HepG2 (cell line): ENCODE results near the gene OST4. TPM values are rescaled to one million over a fixed set of nuclear protein-coding genes. Genes with fewer than 3 reads are reported as not detected.

Experiments used
- ATAC-seq: fragments of 200-7000 bp; cut with Tn5 transposase; 3 replicates; pipeline ENCODE4 v1.9.1; 2020; ENCODE audit warnings: mild to moderate bottlenecking, moderate library complexity
- BruUV-seq: library from RNA; stranded (reverse); fragments of 400-500 nt; replicated peaks from 2 replicates; lab custom pipeline; 2021; lab: Mats Ljungman, UMichigan
- CTCF ChIA-PET: fragments of 300-600 bp; formaldehyde crosslinking; extraction: SDS; loops from one replicate; lab custom pipeline; 2021; ENCODE audit warnings: low total read pairs, inconsistent platforms, low intra/inter-chr PET ratio; lab: Yijun Ruan, JAX
- POLR2A ChIA-PET: fragments of 350-600 bp; sonication (Branson Sonifier 250); formaldehyde crosslinking; loops from one replicate; lab custom pipeline; 2020; ENCODE audit warnings: antibody characterized with exemption, inconsistent platforms; lab: Yijun Ruan, JAX
- DNase-seq: peaks from one replicate; pipeline ENCODE4 v3.0.0-alpha.2; 2015; ENCODE audit warnings: low spot score
- FAIRE-seq: peaks from 3 replicates; lab custom pipeline; 2011; peaks lifted over from hg19 to GRCh38; lab: Jason Lieb, UNC
- H2AFZ ChIP-seq: one replicate; pipeline ENCODE4 v1.6.1; 2011; ENCODE audit warnings: low read length, inconsistent platforms
- H3K27ac ChIP-seq: fragments of 300-600 bp; 3 replicates; pipeline ENCODE4 v1.8.0; 2011; ENCODE audit warnings: mixed run types, mild to moderate bottlenecking, mixed read lengths, low read length, inconsistent platforms; ENCODE audit not compliant: insufficient read depth; ENCODE audit errors: extremely low read length
- H3K27me3 ChIP-seq, 2 experiments: fragments of 200-600 bp in 1 of 2; 2 replicates in 1 of 2; 3 replicates in 1 of 2; pipeline versions ENCODE4 v1.6.0 to v1.8.0; 2011; ENCODE audit warnings: low read length in 2 of 2, mild to moderate bottlenecking in 2 of 2, moderate library complexity in 2 of 2, inconsistent platforms in 1 of 2; ENCODE audit not compliant: insufficient read depth in 2 of 2, control insufficient read depth in 1 of 2
- H3K36me3 ChIP-seq, 2 experiments: fragments of 200-600 bp in 1 of 2; replicated peaks in 1 of 2; 2 replicates in 1 of 2; 3 replicates in 1 of 2; pipeline versions ENCODE4 v1.5.1 to v1.8.0; 2011; ENCODE audit warnings: low read length in 2 of 2, inconsistent platforms in 1 of 2; ENCODE audit not compliant: insufficient read depth in 2 of 2, control insufficient read depth in 1 of 2
- H3K4me1 ChIP-seq: 2 replicates; pipeline ENCODE4 v1.5.1; 2012; ENCODE audit warnings: low read length, inconsistent platforms; ENCODE audit not compliant: insufficient read depth
- H3K4me2 ChIP-seq: 2 replicates; pipeline ENCODE4 v1.6.0; 2011; ENCODE audit warnings: low read depth, low read length, inconsistent platforms
- H3K4me3 ChIP-seq, 3 experiments: fragments of 200-600 bp in 1 of 3; sonication (generic), shearing (Covaris generic) in 1 of 3; replicated peaks in 1 of 3; 2 replicates each; pipeline ENCODE4 v1.5.1; 2011 to 2016; ENCODE audit warnings: low read length in 3 of 3, inconsistent platforms in 2 of 3, low read depth in 2 of 3, mild to moderate bottlenecking in 2 of 3, control low read depth in 1 of 3, mixed read lengths in 1 of 3; ENCODE audit not compliant: insufficient read depth in 1 of 3
- H3K79me2 ChIP-seq: one replicate; pipeline ENCODE4 v1.6.1; 2011; ENCODE audit warnings: low read length, inconsistent platforms; ENCODE audit not compliant: insufficient read depth
- H3K9ac ChIP-seq: 2 replicates; pipeline ENCODE4 v1.6.0; 2011; ENCODE audit warnings: mild to moderate bottlenecking, low read depth, low read length, inconsistent platforms; ENCODE audit not compliant: insufficient read depth
- H3K9me3 ChIP-seq: 2 replicates; pipeline ENCODE4 v1.5.1; 2012; ENCODE audit warnings: mild to moderate bottlenecking, low read length
- H4K20me1 ChIP-seq: 2 replicates; pipeline ENCODE4 v1.6.0; 2011; ENCODE audit warnings: inconsistent platforms, mild to moderate bottlenecking, low read length, moderate library complexity; ENCODE audit not compliant: insufficient read depth
- AKAP8 ChIP-seq: sonication (generic); formaldehyde crosslinking; IDR thresholded peaks from 2 replicates; pipeline ENCODE4 v1.5.1; 2020; ENCODE audit warnings: mild to moderate bottlenecking, missing genetic modification reagents
- ETV6 ChIP-seq: sonication (generic); formaldehyde crosslinking; conservative IDR thresholded peaks from 2 replicates; pipeline ENCODE4 v1.4.0; 2020; ENCODE audit warnings: missing genetic modification reagents
- IKZF1 ChIP-seq: fragments of 450-650 bp; IDR thresholded peaks from 2 replicates; pipeline ENCODE4 v1.7.1; 2016
- NFE2L2 ChIP-seq: fragments of 150-350 bp; IDR thresholded peaks from 2 replicates; pipeline ENCODE4 v1.6.1; 2014; ENCODE audit warnings: low read length
- NFKBIZ ChIP-seq: IDR thresholded peaks from 2 replicates; pipeline ENCODE4 v1.6.1; 2018; ENCODE audit warnings: missing genetic modification reagents, missing compliant biosample characterization
- PAF1 ChIP-seq: IDR thresholded peaks from 2 replicates; pipeline ENCODE4 v1.6.1; 2016; ENCODE audit warnings: missing genetic modification reagents, missing compliant biosample characterization
- PRPF4 ChIP-seq: fragments of 200-400 bp; formaldehyde crosslinking; IDR thresholded peaks from 2 replicates; pipeline ENCODE4 v1.6.1; 2016; ENCODE audit warnings: low read length, low read depth; ENCODE audit not compliant: poor library complexity, severe bottlenecking
- RELA ChIP-seq: sonication (generic); formaldehyde crosslinking; IDR thresholded peaks from 2 replicates; pipeline ENCODE4 v1.4.0; 2020; ENCODE audit warnings: missing genetic modification reagents
- ZNF17 ChIP-seq: sonication (generic); formaldehyde crosslinking; IDR thresholded peaks from 2 replicates; pipeline ENCODE4 v1.5.0; 2020; ENCODE audit warnings: mild to moderate bottlenecking, missing genetic modification reagents
- ZNF333 ChIP-seq: sonication (generic); formaldehyde crosslinking; IDR thresholded peaks from 2 replicates; pipeline ENCODE4 v1.4.0; 2020; ENCODE audit warnings: mild to moderate bottlenecking, missing genetic modification reagents, borderline replicate concordance
- ZNF496 ChIP-seq: sonication (generic); formaldehyde crosslinking; IDR thresholded peaks from 2 replicates; pipeline ENCODE4 v1.8.1; 2023; ENCODE audit warnings: mild to moderate bottlenecking, moderate library complexity, missing genetic modification reagents; ENCODE audit not compliant: insufficient replicate concordance
- ZNF83 ChIP-seq: sonication (generic); formaldehyde crosslinking; IDR thresholded peaks from 2 replicates; pipeline ENCODE4 v1.4.0; 2020; ENCODE audit warnings: missing genetic modification reagents, mild to moderate bottlenecking, borderline replicate concordance
- WGBS: methylation state at CpG from one replicate; pipeline ENCODE4 v1.1.6; 2017; ENCODE audit warnings: low lambda C conversion rate; 5-methylcytosine and 5-hydroxymethylcytosine counted together
- in situ Hi-C: cut with HindIII; loops from 2 replicates; pipeline ENCODE4 v1.10.0; 2017; ENCODE audit warnings: low pct_unique_long_range_greater_than_20kb; ENCODE audit not compliant: extremely low pct_ligation_motif_present
- intact Hi-C: fragments of 100-400 bp; cut with micrococcal nuclease; formaldehyde crosslinking; loops from one replicate; pipeline ENCODE4 v1.10.0; 2022; ENCODE audit not compliant: unreplicated experiment
- polyA plus RNA-seq, 8 experiments: library from polyadenylated mRNA; depleted of rRNA in 3 of 8; stranded (reverse) in 7 of 8; unstranded in 1 of 8; fragments of >200 nt; fragmentation: Illumina TruSeq in 4 of 8; extraction: Trizol in 4 of 8; gene quantifications; 2 replicates each; pipeline versions ENCODE4 v1.2.1 to v1.2.3, GENCODE V29; 2011 to 2016; ENCODE audit warnings: low read depth in 4 of 8, missing spikeins in 1 of 8, mixed read lengths in 1 of 8; ENCODE audit not compliant: insufficient read depth in 1 of 8
- total RNA-seq, 5 experiments: library from RNA; depleted of rRNA; stranded (reverse); fragments of >200 nt; fragmentation: Illumina TruSeq; extraction: Trizol; gene quantifications; 2 replicates each; pipeline ENCODE4 v1.2.3, GENCODE V29; 2016; ENCODE audit warnings: low read depth in 1 of 5
- TF ChIP-seq, protein P1 (sequence below): sonication (generic); formaldehyde crosslinking; IDR thresholded peaks from 2 replicates; pipeline ENCODE4 v1.8.1; 2023; ENCODE audit warnings: mild to moderate bottlenecking, missing genetic modification reagents
- TF ChIP-seq, protein P2 (sequence below): sonication (generic); formaldehyde crosslinking; conservative IDR thresholded peaks from 2 replicates; pipeline ENCODE4 v1.8.1; 2023; ENCODE audit warnings: missing genetic modification reagents
- TF ChIP-seq, protein P3 (sequence below), 2 experiments: sonication (generic) in 1 of 2; formaldehyde crosslinking in 1 of 2; IDR thresholded peaks; 2 replicates each; pipeline versions ENCODE4 v1.5.1 to v1.6.1; 2011 to 2020; ENCODE audit warnings: borderline replicate concordance in 1 of 2, low read depth in 1 of 2, low read length in 1 of 2, mild to moderate bottlenecking in 1 of 2, missing genetic modification reagents in 1 of 2, moderate library complexity in 1 of 2
- TF ChIP-seq, protein P4 (sequence below): sonication (generic); formaldehyde crosslinking; IDR thresholded peaks from 2 replicates; pipeline ENCODE4 v1.4.0; 2020; ENCODE audit warnings: low read depth, missing genetic modification reagents

OST4 gene
- total and polyA plus RNA-seq, 2 of the 13 experiments (the other 11 are each of a cell fraction or from before 2014, with no cell fraction given) = 498 to 584 TPM

DNA sequence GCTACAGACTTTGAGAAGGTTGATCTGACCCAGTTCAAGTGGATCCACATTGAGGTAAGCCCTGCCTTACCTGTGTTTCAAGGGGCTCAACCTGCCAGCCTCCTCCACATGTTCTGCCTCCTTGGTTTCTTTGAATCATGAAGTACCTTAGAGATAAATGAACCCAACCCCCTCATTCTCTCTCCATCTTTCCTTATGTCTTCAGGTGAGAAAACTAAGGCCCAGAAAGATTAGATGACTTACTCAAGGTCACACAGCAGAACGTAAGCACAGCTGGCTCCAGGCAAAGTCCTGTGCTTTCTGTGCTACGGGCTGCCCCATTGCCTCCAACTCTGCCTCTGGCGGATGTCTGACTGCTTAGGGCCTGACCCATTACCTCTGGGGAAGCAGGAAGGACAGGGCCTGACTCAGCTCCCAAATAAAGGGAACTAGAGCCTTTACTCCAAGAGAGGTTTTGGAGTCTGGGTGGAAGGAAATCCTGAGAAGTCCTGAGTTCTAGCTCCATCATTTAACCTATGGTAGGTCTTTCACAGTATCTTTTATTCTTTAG lies 25.4 kb upstream of the OST4 start:
- H3K4me1 ChIP-seq = peaks cover 53% of the 10 kb centered on the region
- in situ Hi-C loops (loop anchor here (5.0 kb wide), 2 partner anchors 100 to 185 kb away; partner anchors contain the start of gene TRIM54), intact Hi-C loops (loop anchor here (5.0 kb wide), 2 partner anchors 115 to 195 kb away; partner anchors contain the start of genes ATRAID and SLC5A6)
- 0 out of 6 replicates have a peak overlapping the region, but pooled peaks of 1 of the 3 experiments have one; percentile 61 for H3K4me3 ChIP-seq
- FAIRE-seq = no peak
- no peaks in the 10 kb centered on the region for H4K20me1 ChIP-seq
- ATAC-seq = no peak
- BruUV-seq = no TSS peak
- WGBS = 89% methylated on average over 3 of the region's 3 CpGs
- H3K27ac ChIP-seq = peak overlapping the region; percentile 97
- H3K79me2 ChIP-seq = peaks cover 18% of the 10 kb centered on the region
- no peak overlapping the region for H2AFZ ChIP-seq
- CTCF ChIA-PET = interaction anchor here (1.6 kb wide), 1 partner anchor 183 kb away, joined by 5 read pairs; no protein-coding TSS in a partner anchor
- no peak for DNase-seq
- H3K9me3 ChIP-seq = no peaks in the 10 kb centered on the region
- POLR2A ChIA-PET = interaction anchor here (0.9 to 4.5 kb wide), 8 partner anchors 10 to 102 kb away, joined by 3 to 40 read pairs (median 8); partner anchors contain the start of genes KHK, OST4 and PREB
- peaks cover 4 to 42% of the 10 kb centered on the region in 2 experiments for H3K36me3 ChIP-seq
- no peaks in the 10 kb centered on the region for H3K27me3 ChIP-seq
- peak overlapping the region; percentile 96 for H3K4me2 ChIP-seq
- peak overlapping the region; percentile 79; the same call in 1 of the 2 replicates for H3K9ac ChIP-seq
- TF ChIP-seq RELA (CRISPR knock-in tag) (no peak), PAF1 (no peak), NFKBIZ (CRISPR knock-in tag) (no peak), NFE2L2 (no peak), PRPF4 (no peak), IKZF1 (no peak), ZNF496 (CRISPR knock-in tag) (no peak), ETV6 (CRISPR knock-in tag) (no peak), ZNF83 (CRISPR knock-in tag) (no peak), ZNF17 (CRISPR knock-in tag) (no peak), ZNF333 (CRISPR knock-in tag) (no peak), AKAP8 (CRISPR knock-in tag) (no peak)
- TF ChIP-seq, protein P1, sequence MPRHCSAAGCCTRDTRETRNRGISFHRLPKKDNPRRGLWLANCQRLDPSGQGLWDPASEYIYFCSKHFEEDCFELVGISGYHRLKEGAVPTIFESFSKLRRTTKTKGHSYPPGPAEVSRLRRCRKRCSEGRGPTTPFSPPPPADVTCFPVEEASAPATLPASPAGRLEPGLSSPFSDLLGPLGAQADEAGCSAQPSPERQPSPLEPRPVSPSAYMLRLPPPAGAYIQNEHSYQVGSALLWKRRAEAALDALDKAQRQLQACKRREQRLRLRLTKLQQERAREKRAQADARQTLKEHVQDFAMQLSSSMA (CRISPR knock-in tag) = 0 out of 2 replicates have a peak, but pooled peaks have one; percentile 74
- TF ChIP-seq, protein P2, sequence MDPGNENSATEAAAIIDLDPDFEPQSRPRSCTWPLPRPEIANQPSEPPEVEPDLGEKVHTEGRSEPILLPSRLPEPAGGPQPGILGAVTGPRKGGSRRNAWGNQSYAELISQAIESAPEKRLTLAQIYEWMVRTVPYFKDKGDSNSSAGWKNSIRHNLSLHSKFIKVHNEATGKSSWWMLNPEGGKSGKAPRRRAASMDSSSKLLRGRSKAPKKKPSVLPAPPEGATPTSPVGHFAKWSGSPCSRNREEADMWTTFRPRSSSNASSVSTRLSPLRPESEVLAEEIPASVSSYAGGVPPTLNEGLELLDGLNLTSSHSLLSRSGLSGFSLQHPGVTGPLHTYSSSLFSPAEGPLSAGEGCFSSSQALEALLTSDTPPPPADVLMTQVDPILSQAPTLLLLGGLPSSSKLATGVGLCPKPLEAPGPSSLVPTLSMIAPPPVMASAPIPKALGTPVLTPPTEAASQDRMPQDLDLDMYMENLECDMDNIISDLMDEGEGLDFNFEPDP (CRISPR knock-in tag) = 0 out of 2 replicates have a peak, but pooled peaks have one; percentile 55
- TF ChIP-seq, protein P3, sequence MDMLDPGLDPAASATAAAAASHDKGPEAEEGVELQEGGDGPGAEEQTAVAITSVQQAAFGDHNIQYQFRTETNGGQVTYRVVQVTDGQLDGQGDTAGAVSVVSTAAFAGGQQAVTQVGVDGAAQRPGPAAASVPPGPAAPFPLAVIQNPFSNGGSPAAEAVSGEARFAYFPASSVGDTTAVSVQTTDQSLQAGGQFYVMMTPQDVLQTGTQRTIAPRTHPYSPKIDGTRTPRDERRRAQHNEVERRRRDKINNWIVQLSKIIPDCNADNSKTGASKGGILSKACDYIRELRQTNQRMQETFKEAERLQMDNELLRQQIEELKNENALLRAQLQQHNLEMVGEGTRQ (IDR thresholded peaks at IDR 0.05; ENCODE audit: low read depth, low read length) = no peak
- TF ChIP-seq, protein P3 (CRISPR knock-in tag; IDR thresholded peaks at IDR 0.05; ENCODE audit: borderline replicate concordance) = no peak
- TF ChIP-seq, protein P4, sequence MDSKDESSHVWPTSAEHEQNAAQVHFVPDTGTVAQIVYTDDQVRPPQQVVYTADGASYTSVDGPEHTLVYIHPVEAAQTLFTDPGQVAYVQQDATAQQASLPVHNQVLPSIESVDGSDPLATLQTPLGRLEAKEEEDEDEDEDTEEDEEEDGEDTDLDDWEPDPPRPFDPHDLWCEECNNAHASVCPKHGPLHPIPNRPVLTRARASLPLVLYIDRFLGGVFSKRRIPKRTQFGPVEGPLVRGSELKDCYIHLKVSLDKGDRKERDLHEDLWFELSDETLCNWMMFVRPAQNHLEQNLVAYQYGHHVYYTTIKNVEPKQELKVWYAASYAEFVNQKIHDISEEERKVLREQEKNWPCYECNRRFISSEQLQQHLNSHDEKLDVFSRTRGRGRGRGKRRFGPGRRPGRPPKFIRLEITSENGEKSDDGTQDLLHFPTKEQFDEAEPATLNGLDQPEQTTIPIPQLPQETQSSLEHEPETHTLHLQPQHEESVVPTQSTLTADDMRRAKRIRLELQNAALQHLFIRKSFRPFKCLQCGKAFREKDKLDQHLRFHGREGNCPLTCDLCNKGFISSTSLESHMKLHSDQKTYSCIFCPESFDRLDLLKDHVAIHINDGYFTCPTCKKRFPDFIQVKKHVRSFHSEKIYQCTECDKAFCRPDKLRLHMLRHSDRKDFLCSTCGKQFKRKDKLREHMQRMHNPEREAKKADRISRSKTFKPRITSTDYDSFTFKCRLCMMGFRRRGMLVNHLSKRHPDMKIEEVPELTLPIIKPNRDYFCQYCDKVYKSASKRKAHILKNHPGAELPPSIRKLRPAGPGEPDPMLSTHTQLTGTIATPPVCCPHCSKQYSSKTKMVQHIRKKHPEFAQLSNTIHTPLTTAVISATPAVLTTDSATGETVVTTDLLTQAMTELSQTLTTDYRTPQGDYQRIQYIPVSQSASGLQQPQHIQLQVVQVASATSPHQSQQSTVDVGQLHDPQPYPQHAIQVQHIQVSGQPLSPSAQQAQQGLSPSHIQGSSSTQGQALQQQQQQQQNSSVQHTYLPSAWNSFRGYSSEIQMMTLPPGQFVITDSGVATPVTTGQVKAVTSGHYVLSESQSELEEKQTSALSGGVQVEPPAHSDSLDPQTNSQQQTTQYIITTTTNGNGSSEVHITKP (CRISPR knock-in tag) = no peak
